GM12892 (cell line): Measurements from ENCODE around the gene PLSCR5.

Source experiments
- DNase-seq: peaks from one replicate; pipeline ENCODE4 v3.0.0; 2011; ENCODE audit not compliant: insufficient read length
- FAIRE-seq: peaks from 2 replicates; lab custom pipeline; 2011; peaks lifted over from hg19 to GRCh38; lab: Jason Lieb, UNC
- POLR2A ChIP-seq: IDR thresholded peaks from 2 replicates; pipeline ENCODE4 v1.6.1; 2011; ENCODE audit warnings: low read depth, low read length, control low read depth
- POLR2AphosphoS5 ChIP-seq: IDR thresholded peaks from 2 replicates; pipeline ENCODE4 v1.6.1; 2011; ENCODE audit warnings: low read depth, low read length, control low read depth
- TAF1 ChIP-seq: IDR thresholded peaks from 2 replicates; pipeline ENCODE4 v1.6.1; 2011; ENCODE audit warnings: low read depth, mild to moderate bottlenecking, control low read depth, low read length, borderline replicate concordance

The PLSCR5 gene

GRCh38 chr3:146626403-146627122 lies 21.4 kb upstream of the PLSCR5 start:
- FAIRE-seq, result no peak
- no peak for DNase-seq
- TF ChIP-seq TAF1 (no peak), POLR2A (no peak), POLR2AphosphoS5 (no peak)

- FAIRE-seq (no peak), DNase-seq (no peak)
- TF ChIP-seq TAF1 (no peak), POLR2A (no peak), POLR2AphosphoS5 (no peak)
Observed at GRCh38 chr3:146625186-146625775, 20.1 kb upstream of the PLSCR5 start.

GRCh38 chr3:146621723-146622122 lies 16.6 kb upstream of the PLSCR5 start:
- no peak for FAIRE-seq
- no peak for TF ChIP-seq POLR2A
- TF ChIP-seq TAF1, result no peak
- TF ChIP-seq POLR2AphosphoS5, result no peak

GRCh38 chr3:146612015-146612414 lies 6.9 kb upstream of the PLSCR5 start:
- no peak for TF ChIP-seq POLR2AphosphoS5
- no peak for TF ChIP-seq TAF1
- no peak for TF ChIP-seq POLR2A
- DNase-seq (no peak), FAIRE-seq (no peak)

More at GRCh38 chr3:146621723-146622122, 16.6 kb upstream of the PLSCR5 start:
- DNase-seq, result no peak

GRCh38 chr3:146611096-146611495 lies 6.0 kb upstream of the PLSCR5 start:
- no peak for TF ChIP-seq POLR2AphosphoS5
- no peak for TF ChIP-seq POLR2A
- TF ChIP-seq TAF1, result no peak
- no peak for DNase-seq
- no peak for FAIRE-seq

- no peak for FAIRE-seq
- no peak for DNase-seq
- TF ChIP-seq TAF1 (no peak), POLR2A (no peak), POLR2AphosphoS5 (no peak)
Observed at GRCh38 chr3:146598535-146598934, 6.6 kb downstream of the PLSCR5 start.

GRCh38 chr3:146594843-146595482 lies 10.2 kb downstream of the PLSCR5 start:
- no peak for DNase-seq
- TF ChIP-seq TAF1 (no peak), POLR2AphosphoS5 (no peak), POLR2A (no peak)
- no peak for FAIRE-seq

GRCh38 chr3:146593776-146594175 lies 11.4 kb downstream of the PLSCR5 start:
- DNase-seq (no peak), FAIRE-seq (no peak)
- TF ChIP-seq POLR2A, result no peak
- no peak for TF ChIP-seq POLR2AphosphoS5
- no peak for TF ChIP-seq TAF1

- no peak for DNase-seq
Observed at GRCh38 chr3:146590521-146590920, 14.6 kb downstream of the PLSCR5 start.

GRCh38 chr3:146589899-146590508 lies 15.1 kb downstream of the PLSCR5 start:
- FAIRE-seq, result no peak
- no peak for DNase-seq
- TF ChIP-seq POLR2AphosphoS5, result no peak
- TF ChIP-seq POLR2A, result no peak
- no peak for TF ChIP-seq TAF1

More at GRCh38 chr3:146590521-146590920, 14.6 kb downstream of the PLSCR5 start:
- no peak for TF ChIP-seq POLR2A
- no peak for TF ChIP-seq POLR2AphosphoS5
- TF ChIP-seq TAF1, result no peak
- FAIRE-seq, result no peak

GRCh38 chr3:146585156-146585555 lies 20.0 kb downstream of the PLSCR5 start:
- DNase-seq (no peak), FAIRE-seq (no peak)
- TF ChIP-seq POLR2AphosphoS5 (no peak), POLR2A (no peak), TAF1 (no peak)

- DNase-seq (no peak), FAIRE-seq (no peak)
- TF ChIP-seq TAF1 (no peak), POLR2A (no peak), POLR2AphosphoS5 (no peak)
Observed at GRCh38 chr3:146581951-146582467, 23.1 kb downstream of the PLSCR5 start.

- DNase-seq (no peak), FAIRE-seq (no peak)
- no peak for TF ChIP-seq POLR2A
- TF ChIP-seq POLR2AphosphoS5, result no peak
- TF ChIP-seq TAF1, result no peak
Observed at GRCh38 chr3:146581080-146581601, 24.0 kb downstream of the PLSCR5 start.
